Naive thymus-derived CD4-positive, alpha-beta T cell (primary cell): ENCODE data around the gene SIRPB1. TPM values are rescaled to one million over a fixed set of nuclear protein-coding genes. Genes with fewer than 3 reads are reported as not detected.
A peak's percentile ranks its signal among the peaks of the same experiment; 100 is the strongest.

ENCODE experiments used
- ATAC-seq: fragments of 150-1000 bp; cut with Tn5 transposase; 2 replicates; pipeline ENCODE4 v1.10.0; 2021; ENCODE audit warnings: mild to moderate bottlenecking, moderate library complexity
- CTCF ChIA-PET: fragments of 350-600 bp; sonication (Branson Sonifier 250); formaldehyde crosslinking; loops from one replicate; lab custom pipeline; 2021; ENCODE audit warnings: antibody characterized with exemption; lab: Charles Lee
- POLR2A ChIA-PET: fragments of 350-600 bp; sonication (Branson Sonifier 250); formaldehyde crosslinking; loops from one replicate; lab custom pipeline; 2021; ENCODE audit warnings: antibody characterized with exemption, inconsistent platforms; lab: Charles Lee
- DNase-seq, 9 donors: peaks; one replicate each; pipeline versions ENCODE4 v3.0.0 to v3.0.0-alpha.2; 2020 to 2022; ENCODE audit warnings: mixed read lengths in 1 of 9
- H3K27ac ChIP-seq: one replicate; pipeline ENCODE4 v1.7.0; 2013; ENCODE audit warnings: mild to moderate bottlenecking, low read depth, low read length, moderate library complexity
- H3K27me3 ChIP-seq, 2 donors: one replicate each; pipeline ENCODE4 v1.7.0; 2013; ENCODE audit warnings: low read length in 2 of 2, mild to moderate bottlenecking in 2 of 2, moderate library complexity in 2 of 2; ENCODE audit not compliant: control insufficient read depth in 2 of 2, insufficient read depth in 2 of 2
- H3K36me3 ChIP-seq, 3 experiments: 1 replicate in 2 of 3; 2 replicates in 1 of 3; pipeline ENCODE4 v1.7.0; 2013; ENCODE audit warnings: low read length in 3 of 3, mild to moderate bottlenecking in 3 of 3, moderate library complexity in 1 of 3; ENCODE audit not compliant: insufficient read depth in 3 of 3, control insufficient read depth in 2 of 3
- H3K4me1 ChIP-seq, 2 donors: one replicate each; pipeline ENCODE4 v1.7.0; 2013; ENCODE audit warnings: low read length in 2 of 2, mild to moderate bottlenecking in 2 of 2, moderate library complexity in 1 of 2; ENCODE audit not compliant: control insufficient read depth in 2 of 2, insufficient read depth in 2 of 2
- H3K4me3 ChIP-seq: 2 replicates; pipeline ENCODE4 v1.7.0; 2013; ENCODE audit warnings: mild to moderate bottlenecking, low read length
- H3K9me3 ChIP-seq, 3 experiments: 1 replicate in 2 of 3; 2 replicates in 1 of 3; pipeline ENCODE4 v1.7.0; 2013; ENCODE audit warnings: low read length in 3 of 3; ENCODE audit not compliant: control insufficient read depth in 2 of 3
- H3K27ac Mint-ChIP-seq, 9 donors: one replicate each; pipeline ENCODE4 v1.8.0; 2020 to 2022; ENCODE audit warnings: mixed read lengths in 9 of 9, mild to moderate bottlenecking in 8 of 9, moderate library complexity in 5 of 9, inconsistent platforms in 2 of 9
- H3K27me3 Mint-ChIP-seq, 5 donors: one replicate each; pipeline ENCODE4 v1.8.0; 2021 to 2022; ENCODE audit warnings: mixed read lengths in 5 of 5, mild to moderate bottlenecking in 1 of 5
- H3K36me3 Mint-ChIP-seq, 5 donors: one replicate each; pipeline ENCODE4 v1.8.0; 2020 to 2022; ENCODE audit warnings: mixed read lengths in 5 of 5, mild to moderate bottlenecking in 3 of 5, inconsistent platforms in 1 of 5
- H3K4me1 Mint-ChIP-seq, 7 donors: one replicate each; pipeline ENCODE4 v1.8.0; 2020 to 2022; ENCODE audit warnings: mixed read lengths in 7 of 7, mild to moderate bottlenecking in 3 of 7, inconsistent platforms in 1 of 7
- H3K4me3 Mint-ChIP-seq, 10 donors: one replicate each; pipeline ENCODE4 v1.8.0; 2020 to 2022; ENCODE audit warnings: mild to moderate bottlenecking in 10 of 10, mixed read lengths in 10 of 10, moderate library complexity in 6 of 10, inconsistent platforms in 2 of 10
- H3K9me3 Mint-ChIP-seq, 11 donors: one replicate each; pipeline ENCODE4 v1.8.0; 2020 to 2022; ENCODE audit warnings: mixed read lengths in 11 of 11, mild to moderate bottlenecking in 4 of 11, inconsistent platforms in 1 of 11, moderate library complexity in 1 of 11
- intact Hi-C, 2 donors: fragments of 100-400 bp; cut with micrococcal nuclease; formaldehyde crosslinking; loops; one replicate each; pipeline ENCODE4 v1.15.1; 2023
- polyA plus RNA-seq, 2 donors: library from polyadenylated mRNA; unstranded; fragments of 300-500 nt; fragmentation: Illumina TruSeq; gene quantifications; one replicate each; pipeline ENCODE4 v1.2.3, GENCODE V29; 2021
- total RNA-seq, 6 experiments: library from RNA in 5 of 6; stranded (reverse) in 5 of 6; gene quantifications; 1 replicate in 5 of 6; 2 replicates in 1 of 6; pipeline ENCODE4 v1.2.3 and lab custom pipeline; 2021 to 2026

Gene SIRPB1
- total and polyA plus RNA-seq, 7 experiments from 2014 or later = 2.2 to 28.2 (median 9.6) TPM

GRCh38 chr20:1637226-1637625 is 17.4 kb upstream of the SIRPB1 start:
- H3K4me3 ChIP-seq = no peak overlapping the region
- Mint-ChIP-seq H3K27me3 (no peaks in the 10 kb centered on the region), H3K27ac (peak overlapping the region in 5 of 9 donors; percentile 12 to 80 (median 75)), H3K9me3 (peaks cover 0 to 14% (median 2%) of the 10 kb centered on the region in 11 donors), H3K36me3 (peaks cover 9 to 60% (median 49%) of the 10 kb centered on the region in 5 donors), H3K4me1 (peaks cover 17 to 54% (median 40%) of the 10 kb centered on the region in 7 donors), H3K4me3 (no peak overlapping the region)
- ATAC-seq = no peak
- H3K4me1 ChIP-seq = peaks cover 10 to 26% of the 10 kb centered on the region in 2 donors
- intact Hi-C loops = no loop called here
- peaks cover 0 to 29% (median 7%) of the 10 kb centered on the region in 3 experiments for H3K36me3 ChIP-seq
- POLR2A ChIA-PET = interaction anchor here (0.8 kb wide), 1 partner anchor 10 kb away, joined by 5 read pairs; no protein-coding TSS in a partner anchor
- CTCF ChIA-PET = no interaction called here
- H3K9me3 ChIP-seq = no peaks in the 10 kb centered on the region
- no peaks in the 10 kb centered on the region for H3K27me3 ChIP-seq
- no peak overlapping the region for H3K27ac ChIP-seq
- no peak for DNase-seq

- peaks cover 14 to 32% of the 10 kb centered on the region in 2 donors for H3K4me1 ChIP-seq
- no peak for ATAC-seq
- ChIA-PET POLR2A (interaction anchor here (0.8 kb wide), 1 partner anchor 10 kb away, joined by 5 read pairs; no protein-coding TSS in a partner anchor), CTCF (no interaction called here)
- no peaks in the 10 kb centered on the region for H3K27me3 ChIP-seq
- Mint-ChIP-seq H3K4me3 (no peak overlapping the region), H3K9me3 (peaks cover 0 to 14% (median 2%) of the 10 kb centered on the region in 11 donors), H3K27ac (peak overlapping the region in 5 of 9 donors; percentile 12 to 80 (median 75)), H3K27me3 (no peaks in the 10 kb centered on the region), H3K36me3 (peaks cover 9 to 61% (median 49%) of the 10 kb centered on the region in 5 donors), H3K4me1 (peaks cover 24 to 60% (median 46%) of the 10 kb centered on the region in 7 donors)
- H3K36me3 ChIP-seq = peaks cover 0 to 29% (median 10%) of the 10 kb centered on the region in 3 experiments
- H3K4me3 ChIP-seq = no peak overlapping the region
- DNase-seq = no peak
- H3K9me3 ChIP-seq = no peaks in the 10 kb centered on the region
- intact Hi-C loops = no loop called here
- no peak overlapping the region for H3K27ac ChIP-seq
Measured at GRCh38 chr20:1636621-1637020, 16.8 kb upstream of the SIRPB1 start.

GRCh38 chr20:1635291-1635979 is 15.6 kb upstream of the SIRPB1 start:
- H3K36me3 Mint-ChIP-seq = peaks cover 9 to 67% (median 51%) of the 10 kb centered on the region in 5 donors
- intact Hi-C loops = no loop called here
- Histone ChIP-seq H3K4me3 (no peak overlapping the region), H3K4me1 (peaks cover 14 to 29% of the 10 kb centered on the region in 2 donors), H3K27ac (no peak overlapping the region), H3K36me3 (peaks cover 0 to 34% (median 13%) of the 10 kb centered on the region in 3 experiments), H3K9me3 (no peaks in the 10 kb centered on the region), H3K27me3 (no peaks in the 10 kb centered on the region)
- POLR2A ChIA-PET = no interaction called here
- no peak for ATAC-seq
- H3K9me3 Mint-ChIP-seq = peaks cover 0 to 11% (median 1%) of the 10 kb centered on the region in 11 donors
- no peak overlapping the region for H3K4me3 Mint-ChIP-seq
- peaks cover 28 to 67% (median 53%) of the 10 kb centered on the region in 7 donors for H3K4me1 Mint-ChIP-seq
- H3K27ac Mint-ChIP-seq = peak overlapping the region in 5 of 9 donors; percentile 39 to 72 (median 52)
- CTCF ChIA-PET = interaction anchor here (0.7 to 0.9 kb wide), 2 partner anchors 8 to 20 kb away, joined by 3 read pairs; no protein-coding TSS in a partner anchor
- DNase-seq = no peak
- H3K27me3 Mint-ChIP-seq = no peaks in the 10 kb centered on the region

GRCh38 chr20:1633535-1633934 is 13.7 kb upstream of the SIRPB1 start:
- peaks cover 0 to 53% (median 20%) of the 10 kb centered on the region in 3 experiments for H3K36me3 ChIP-seq
- H3K9me3 Mint-ChIP-seq = no peaks in the 10 kb centered on the region
- DNase-seq (no peak), ATAC-seq (no peak)
- ChIA-PET POLR2A (no interaction called here), CTCF (no interaction called here)
- peak overlapping the region; percentile 42 for H3K27ac ChIP-seq
- no peaks in the 10 kb centered on the region for H3K27me3 ChIP-seq
- no peaks in the 10 kb centered on the region for H3K27me3 Mint-ChIP-seq
- H3K4me3 ChIP-seq = no peak overlapping the region
- peak overlapping the region in 4 of 10 donors; percentile 14 to 42 (median 20) for H3K4me3 Mint-ChIP-seq
- no peaks in the 10 kb centered on the region for H3K9me3 ChIP-seq
- peaks cover 14 to 26% of the 10 kb centered on the region in 2 donors for H3K4me1 ChIP-seq
- H3K4me1 Mint-ChIP-seq = peaks cover 29 to 74% (median 46%) of the 10 kb centered on the region in 7 donors
- H3K27ac Mint-ChIP-seq = peak overlapping the region in 8 of 9 donors; percentile 26 to 94 (median 85)
- peaks cover 22 to 76% (median 52%) of the 10 kb centered on the region in 5 donors for H3K36me3 Mint-ChIP-seq
- intact Hi-C loops = loop anchor here in 1 of 2 donors (1.0 kb wide), 1 partner anchor 8 kb away; no protein-coding TSS in a partner anchor

GRCh38 chr20:1632178-1632577 is 12.4 kb upstream of the SIRPB1 start:
- peak overlapping the region in 8 of 9 donors; percentile 52 to 94 (median 91) for H3K27ac Mint-ChIP-seq
- CTCF ChIA-PET = interaction anchor here (1.0 kb wide), 1 partner anchor 102 kb away, joined by 3 read pairs; no protein-coding TSS in a partner anchor
- H3K9me3 Mint-ChIP-seq = no peaks in the 10 kb centered on the region
- peaks cover 28 to 72% (median 59%) of the 10 kb centered on the region in 7 donors for H3K4me1 Mint-ChIP-seq
- H3K4me1 ChIP-seq = peaks cover 14 to 30% of the 10 kb centered on the region in 2 donors
- H3K27me3 Mint-ChIP-seq = no peaks in the 10 kb centered on the region
- H3K27me3 ChIP-seq = no peaks in the 10 kb centered on the region
- H3K9me3 ChIP-seq = no peaks in the 10 kb centered on the region
- ATAC-seq (peak; percentile 34), DNase-seq (peak in 1 of 9 donors; percentile 23)
- peak overlapping the region; percentile 31 for H3K4me3 ChIP-seq
- POLR2A ChIA-PET = interaction anchor here (1.3 to 1.4 kb wide), 2 partner anchors 9 to 28 kb away, joined by 3 read pairs; no protein-coding TSS in a partner anchor
- peaks cover 25 to 75% (median 50%) of the 10 kb centered on the region in 5 donors for H3K36me3 Mint-ChIP-seq
- H3K36me3 ChIP-seq = peaks cover 0 to 59% (median 23%) of the 10 kb centered on the region in 3 experiments
- H3K4me3 Mint-ChIP-seq = peak overlapping the region; percentile 1 to 77 (median 60)
- intact Hi-C loops = loop anchor here in 1 of 2 donors (1.0 kb wide), 1 partner anchor 10 kb away; no protein-coding TSS in a partner anchor
- peak overlapping the region; percentile 42 for H3K27ac ChIP-seq
